Ovary (tissue), 9 donors: Measurements from ENCODE around the gene SFXN5. TPM values are rescaled to one million over a fixed set of nuclear protein-coding genes. Genes with fewer than 3 reads are reported as not detected.

ENCODE experiments used
- DNase-seq, 5 donors: peaks; one replicate each; pipeline ENCODE4 v3.0.0-alpha.2; 2019 to 2020
- H3K27ac ChIP-seq, 2 donors: fragments of 200-600 bp; one replicate each; pipeline versions ENCODE4 v1.5.1 to v1.8.0; 2019 to 2022
- H3K27me3 ChIP-seq: fragments of 200-600 bp; one replicate; pipeline ENCODE4 v1.8.0; 2022
- H3K36me3 ChIP-seq: fragments of 200-600 bp; sonication (generic); one replicate; pipeline ENCODE4 v1.5.1; 2019
- H3K4me1 ChIP-seq: one replicate; pipeline ENCODE4 v1.8.1; 2013; ENCODE audit warnings: mild to moderate bottlenecking, moderate library complexity; ENCODE audit not compliant: insufficient read depth
- H3K4me3 ChIP-seq: fragments of 200-600 bp; sonication (generic); one replicate; pipeline ENCODE4 v1.5.1; 2017
- H3K9me3 ChIP-seq, 2 donors: fragments of 200-600 bp in 1 of 2; sonication (generic) in 1 of 2; one replicate each; pipeline versions ENCODE4 v1.5.1 to v1.8.1; 2013 to 2019; ENCODE audit warnings: mild to moderate bottlenecking in 1 of 2, moderate library complexity in 1 of 2
- EP300 ChIP-seq: sonication (generic); formaldehyde crosslinking; IDR thresholded peaks from one replicate; pipeline ENCODE4 v1.6.1; 2017; ENCODE audit warnings: antibody characterized with exemption
- POLR2A ChIP-seq: fragments of 450-650 bp; IDR thresholded peaks from one replicate; pipeline ENCODE4 v1.6.1; 2017; ENCODE audit warnings: antibody characterized with exemption, mild to moderate bottlenecking, moderate library complexity
- WGBS, 3 donors: extraction: QIAGEN DNeasy Blood & Tissue Kit in 1 of 3; methylation state at CpG; one replicate each; pipeline versions ENCODE4 v1.1.5 to v1.1.7; 2013 to 2017; 5-methylcytosine and 5-hydroxymethylcytosine counted together
- intact Hi-C, 4 donors: fragments of 100-400 bp; cut with DNase I; formaldehyde crosslinking; loops; one replicate each; pipeline versions ENCODE4 v1.11.0 to v1.15.1; 2022 to 2023
- polyA plus RNA-seq, 2 donors: library from polyadenylated mRNA; stranded (reverse); fragments of 200-250 nt in 1 of 2; fragments of 350-450 nt in 1 of 2; fragmentation: Illumina TruSeq in 1 of 2; extraction: RNeasy Lipid Tissue Mini Kit (QIAGEN cat#74804) in 1 of 2; gene quantifications; one replicate each; pipeline ENCODE4 v1.2.3, GENCODE V29; 2013 to 2014
- total RNA-seq, 7 donors: library from RNA; depleted of rRNA in 2 of 7; stranded (reverse); fragments of >200 nt in 2 of 7; fragmentation: NEBNext Ultra II Directional in 3 of 7; extraction: Animal tissue kit (Norgen Biotek cat#: 25700) in 3 of 7; gene quantifications; one replicate each; pipeline versions ENCODE4 v1.1.0 to v1.2.4, GENCODE V29; 2016 to 2023
- TF ChIP-seq, protein P1 (sequence below), 3 donors: fragments of 450-650 bp in 2 of 3; fragments of 200-600 bp in 1 of 3; IDR thresholded peaks; one replicate each; pipeline versions ENCODE4 v1.5.1 to v1.8.0; 2016 to 2022; ENCODE audit warnings: antibody characterized with exemption in 3 of 3, mild to moderate bottlenecking in 1 of 3
- donor health status: DM: no; HTN: no; CAD: no; lungs with moderate emphysema.
- donor health status: DM: no; HTN: no; CAD: no.
- donor health status: Bipolar disorder and iron deficiency.
- donor health status: DM: yes; HTN: yes; CAD: no.
- donor health status: DM: no; HTN: no; CAD: no.
- donor health status: DM: yes; HTN: yes; CAD: no.

Gene SFXN5
- total and polyA plus RNA-seq, 9 donors = 4.3 to 19.3 (median 11.6) TPM

DNA sequence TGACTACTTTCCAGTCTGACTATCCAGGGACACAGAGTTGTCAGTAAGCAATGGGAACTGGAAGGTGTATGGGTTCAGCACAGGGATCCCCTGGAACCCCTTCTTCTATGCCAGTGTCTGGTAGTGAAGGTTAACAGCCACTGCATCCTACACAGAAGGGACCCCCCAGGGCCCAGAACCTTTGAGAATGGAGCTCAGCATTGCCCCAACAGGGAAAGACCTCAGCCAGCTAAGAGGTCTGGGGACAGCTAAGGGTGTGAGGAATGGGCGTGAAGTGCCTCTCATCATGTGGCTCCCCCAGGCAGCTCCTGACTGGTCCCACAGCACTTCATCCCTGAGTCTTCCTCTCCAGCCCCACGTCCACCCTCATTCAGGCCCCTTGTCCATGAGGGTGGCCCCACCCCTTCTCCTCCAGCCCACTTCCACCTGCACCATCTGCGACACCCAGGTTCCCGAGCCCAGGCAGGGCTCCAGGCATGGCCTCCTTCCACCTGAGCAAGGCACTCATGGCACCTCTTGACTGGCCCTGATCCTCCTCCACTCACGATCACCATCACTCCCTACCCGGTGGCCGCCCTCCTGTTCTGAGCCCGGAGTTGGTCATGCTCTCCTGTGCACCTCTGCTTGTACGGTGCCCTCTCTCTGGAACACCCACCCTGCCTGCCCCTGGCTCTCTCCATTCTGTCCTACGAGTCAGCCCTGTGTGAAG is 77.1 kb downstream of the SFXN5 start:
- Histone ChIP-seq H3K9me3 (no peaks in the 10 kb centered on the region), H3K4me1 (no peaks in the 10 kb centered on the region), H3K36me3 (no peaks in the 10 kb centered on the region), H3K4me3 (no peak overlapping the region), H3K27me3 (no peaks in the 10 kb centered on the region), H3K27ac (no peak overlapping the region)
- TF ChIP-seq EP300 (no peak), POLR2A (no peak)
- TF ChIP-seq, protein P1, sequence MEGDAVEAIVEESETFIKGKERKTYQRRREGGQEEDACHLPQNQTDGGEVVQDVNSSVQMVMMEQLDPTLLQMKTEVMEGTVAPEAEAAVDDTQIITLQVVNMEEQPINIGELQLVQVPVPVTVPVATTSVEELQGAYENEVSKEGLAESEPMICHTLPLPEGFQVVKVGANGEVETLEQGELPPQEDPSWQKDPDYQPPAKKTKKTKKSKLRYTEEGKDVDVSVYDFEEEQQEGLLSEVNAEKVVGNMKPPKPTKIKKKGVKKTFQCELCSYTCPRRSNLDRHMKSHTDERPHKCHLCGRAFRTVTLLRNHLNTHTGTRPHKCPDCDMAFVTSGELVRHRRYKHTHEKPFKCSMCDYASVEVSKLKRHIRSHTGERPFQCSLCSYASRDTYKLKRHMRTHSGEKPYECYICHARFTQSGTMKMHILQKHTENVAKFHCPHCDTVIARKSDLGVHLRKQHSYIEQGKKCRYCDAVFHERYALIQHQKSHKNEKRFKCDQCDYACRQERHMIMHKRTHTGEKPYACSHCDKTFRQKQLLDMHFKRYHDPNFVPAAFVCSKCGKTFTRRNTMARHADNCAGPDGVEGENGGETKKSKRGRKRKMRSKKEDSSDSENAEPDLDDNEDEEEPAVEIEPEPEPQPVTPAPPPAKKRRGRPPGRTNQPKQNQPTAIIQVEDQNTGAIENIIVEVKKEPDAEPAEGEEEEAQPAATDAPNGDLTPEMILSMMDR (IDR thresholded peaks at IDR 0.05) = no peak
- DNase-seq = peak in 2 of 5 donors; percentile 4 to 6
- intact Hi-C loops = loop anchor here (5.0 to 10.0 kb wide), 3 partner anchors 168 to 180 kb away; no protein-coding TSS in a partner anchor
- 91% methylated on average over 10 of the region's 10 CpGs for WGBS, 3 donors

DNA sequence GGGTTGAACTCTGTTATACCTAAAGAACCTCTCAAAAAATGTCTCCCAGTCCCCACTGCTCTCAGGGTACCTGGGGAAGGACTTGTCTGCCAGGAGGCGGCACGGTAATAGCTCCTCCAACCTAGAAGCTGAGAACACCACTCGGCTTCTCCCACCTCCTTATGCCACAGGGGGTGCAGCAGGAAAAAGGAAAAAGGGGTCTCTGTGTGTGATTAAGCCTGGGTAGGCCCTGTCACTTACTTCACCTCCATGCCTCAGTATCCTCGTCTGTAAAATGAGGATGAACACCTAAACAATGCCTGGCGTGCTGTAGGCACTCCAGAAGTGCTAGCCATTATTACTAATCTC is 77.6 kb downstream of the SFXN5 start:
- Histone ChIP-seq H3K27ac (no peak overlapping the region), H3K27me3 (no peaks in the 10 kb centered on the region), H3K4me3 (no peak overlapping the region), H3K9me3 (no peaks in the 10 kb centered on the region), H3K4me1 (no peaks in the 10 kb centered on the region), H3K36me3 (no peaks in the 10 kb centered on the region)
- WGBS, 3 donors = 76 to 93% (median 79%) methylated on average over 5 of the region's 5 CpGs
- intact Hi-C loops = loop anchor here (5.0 to 10.0 kb wide), 3 partner anchors 168 to 181 kb away; no protein-coding TSS in a partner anchor
- DNase-seq = no peak
- TF ChIP-seq, protein P1 (IDR thresholded peaks at IDR 0.05) = no peak
- TF ChIP-seq EP300 (no peak), POLR2A (no peak)

DNA sequence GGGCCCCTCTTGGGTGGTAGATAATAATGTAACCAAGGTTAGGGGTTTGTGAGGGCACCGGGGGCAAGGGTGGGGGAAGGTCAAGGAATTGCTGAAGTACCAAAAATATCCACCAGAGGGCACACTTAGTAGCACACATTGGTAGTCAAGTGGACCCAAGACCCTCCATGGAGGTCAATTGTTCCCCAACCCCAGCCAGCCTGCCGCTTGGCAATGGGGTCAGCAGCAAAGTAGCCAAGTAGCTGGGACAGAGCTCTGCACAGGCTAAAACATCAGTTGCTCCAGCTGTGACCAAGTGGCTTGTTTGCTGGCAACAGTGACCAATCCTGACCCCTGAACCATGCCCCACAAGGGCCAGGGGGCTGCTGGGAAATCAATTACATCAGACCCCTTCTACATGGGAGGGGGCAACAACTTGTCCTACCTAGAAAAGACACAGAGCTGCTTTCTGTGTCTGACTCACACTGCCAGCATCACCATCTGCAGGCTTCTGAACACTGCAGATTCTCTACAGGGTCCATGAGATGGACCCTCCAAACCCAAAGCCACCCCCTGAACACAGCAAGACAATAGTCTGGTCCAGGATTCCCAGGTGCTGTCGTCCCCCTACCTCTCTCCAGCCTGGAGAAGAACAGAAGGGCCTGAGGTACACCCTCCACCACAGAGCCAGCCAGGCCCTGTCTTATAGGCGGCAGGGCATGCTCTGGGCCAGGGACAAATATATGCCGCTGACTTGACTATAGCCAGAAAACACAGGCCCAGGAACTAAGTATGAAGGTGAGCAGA is 78.2 kb downstream of the SFXN5 start:
- 49 to 73% (median 49%) methylated on average over 5 of the region's 5 CpGs for WGBS, 3 donors
- intact Hi-C loops = loop anchor here (5.0 to 10.0 kb wide), 3 partner anchors 169 to 181 kb away; no protein-coding TSS in a partner anchor
- TF ChIP-seq, protein P1 (IDR thresholded peaks at IDR 0.05) = peak; percentile 24 to 64 (median 36)
- no peak for TF ChIP-seq POLR2A
- Histone ChIP-seq H3K27me3 (no peaks in the 10 kb centered on the region), H3K4me1 (no peaks in the 10 kb centered on the region), H3K36me3 (no peaks in the 10 kb centered on the region), H3K9me3 (no peaks in the 10 kb centered on the region), H3K4me3 (no peak overlapping the region), H3K27ac (no peak overlapping the region)
- peak in 2 of 5 donors; percentile 7 to 23 for DNase-seq

DNA sequence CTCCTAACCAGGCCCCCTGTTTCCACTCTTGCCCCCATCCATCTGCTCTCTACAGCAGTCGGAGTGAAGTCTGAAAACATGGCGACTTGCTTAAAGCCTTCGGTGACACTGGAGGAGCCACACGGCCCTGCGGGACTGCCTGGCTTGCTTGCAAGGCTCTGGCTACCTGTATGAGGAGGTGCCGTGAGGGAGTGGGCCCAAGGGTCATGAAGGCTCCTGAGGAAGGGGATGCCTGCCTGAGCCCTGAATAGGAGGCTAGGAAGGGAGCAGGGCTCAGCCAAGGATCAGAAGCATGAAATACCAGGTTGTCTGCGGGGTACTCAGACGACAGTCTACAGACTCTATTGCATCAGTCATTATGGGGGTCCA is 78.8 kb downstream of the SFXN5 start:
- H3K27ac ChIP-seq = no peak overlapping the region
- H3K9me3 ChIP-seq = no peaks in the 10 kb centered on the region
- WGBS, 3 donors = 83 to 91% (median 91%) methylated on average over 8 of the region's 8 CpGs
- no peaks in the 10 kb centered on the region for H3K36me3 ChIP-seq
- H3K4me3 ChIP-seq = no peak overlapping the region
- intact Hi-C loops = loop anchor here (5.0 to 10.0 kb wide), 3 partner anchors 170 to 182 kb away; no protein-coding TSS in a partner anchor
- TF ChIP-seq POLR2A (no peak), EP300 (no peak)
- TF ChIP-seq, protein P1 (IDR thresholded peaks at IDR 0.05) = no peak
- no peaks in the 10 kb centered on the region for H3K4me1 ChIP-seq
- peak in 1 of 5 donors; percentile 10 for DNase-seq
- no peaks in the 10 kb centered on the region for H3K27me3 ChIP-seq
